PC-3 (cell line): Measurements from ENCODE around the gene TMEM161B.

Experiments
- EZH2 ChIP-seq: fragments of 300-600 bp; sonication (generic); IDR thresholded peaks from one replicate; pipeline ENCODE4 v1.6.1; 2017; ENCODE audit warnings: antibody characterized with exemption, mild to moderate bottlenecking, low read length; ENCODE audit not compliant: unreplicated experiment
- EZH2phosphoT487 ChIP-seq: fragments of 300-600 bp; sonication (generic); IDR thresholded peaks from 2 replicates; pipeline ENCODE4 v1.6.1; 2018; ENCODE audit warnings: mild to moderate bottlenecking, antibody characterized with exemption, low read length, borderline replicate concordance
- TF ChIP-seq, protein P1 (sequence below): fragments of 300-600 bp; sonication (generic); conservative IDR thresholded peaks from 2 replicates; pipeline ENCODE4 v1.5.1; 2017; ENCODE audit warnings: antibody characterized with exemption, low read depth, mild to moderate bottlenecking, low read length

DNA sequence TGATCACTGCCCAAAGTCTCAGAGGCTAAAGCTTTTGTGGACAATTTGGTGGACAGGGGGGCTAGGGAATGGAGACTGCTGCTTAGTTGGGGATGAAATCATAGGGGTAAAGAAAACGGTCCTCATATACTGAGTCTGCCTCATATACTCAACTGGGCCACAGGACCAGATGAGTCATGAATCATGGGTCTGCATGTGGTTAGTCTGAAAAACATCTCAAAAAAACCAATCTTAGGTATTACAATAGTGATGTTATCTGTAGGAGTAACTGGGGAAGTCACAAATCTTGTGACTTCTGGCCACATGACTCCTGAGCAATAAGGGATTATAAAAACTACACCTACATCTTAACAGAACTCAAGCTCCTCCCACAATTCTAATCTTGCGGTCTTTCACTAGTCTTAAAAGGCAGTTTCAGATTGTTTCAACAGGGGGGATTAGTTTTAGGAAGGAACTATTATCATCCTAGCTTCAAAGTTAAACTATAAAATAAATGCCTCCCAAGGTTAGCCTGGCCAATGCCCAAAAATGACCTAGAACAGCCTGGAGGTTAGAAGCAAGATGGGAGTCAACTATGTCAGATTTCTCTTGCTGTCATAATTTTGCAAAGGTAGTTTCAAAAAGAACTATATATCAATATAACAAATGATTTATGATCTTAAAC lies 17.5 kb downstream of the TMEM161B start:
- TF ChIP-seq, protein P1, sequence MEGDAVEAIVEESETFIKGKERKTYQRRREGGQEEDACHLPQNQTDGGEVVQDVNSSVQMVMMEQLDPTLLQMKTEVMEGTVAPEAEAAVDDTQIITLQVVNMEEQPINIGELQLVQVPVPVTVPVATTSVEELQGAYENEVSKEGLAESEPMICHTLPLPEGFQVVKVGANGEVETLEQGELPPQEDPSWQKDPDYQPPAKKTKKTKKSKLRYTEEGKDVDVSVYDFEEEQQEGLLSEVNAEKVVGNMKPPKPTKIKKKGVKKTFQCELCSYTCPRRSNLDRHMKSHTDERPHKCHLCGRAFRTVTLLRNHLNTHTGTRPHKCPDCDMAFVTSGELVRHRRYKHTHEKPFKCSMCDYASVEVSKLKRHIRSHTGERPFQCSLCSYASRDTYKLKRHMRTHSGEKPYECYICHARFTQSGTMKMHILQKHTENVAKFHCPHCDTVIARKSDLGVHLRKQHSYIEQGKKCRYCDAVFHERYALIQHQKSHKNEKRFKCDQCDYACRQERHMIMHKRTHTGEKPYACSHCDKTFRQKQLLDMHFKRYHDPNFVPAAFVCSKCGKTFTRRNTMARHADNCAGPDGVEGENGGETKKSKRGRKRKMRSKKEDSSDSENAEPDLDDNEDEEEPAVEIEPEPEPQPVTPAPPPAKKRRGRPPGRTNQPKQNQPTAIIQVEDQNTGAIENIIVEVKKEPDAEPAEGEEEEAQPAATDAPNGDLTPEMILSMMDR, result no peak
- no peak for TF ChIP-seq EZH2phosphoT487
- TF ChIP-seq EZH2, result no peak
